ENCODE results near the gene CC2D1A.

DNA sequence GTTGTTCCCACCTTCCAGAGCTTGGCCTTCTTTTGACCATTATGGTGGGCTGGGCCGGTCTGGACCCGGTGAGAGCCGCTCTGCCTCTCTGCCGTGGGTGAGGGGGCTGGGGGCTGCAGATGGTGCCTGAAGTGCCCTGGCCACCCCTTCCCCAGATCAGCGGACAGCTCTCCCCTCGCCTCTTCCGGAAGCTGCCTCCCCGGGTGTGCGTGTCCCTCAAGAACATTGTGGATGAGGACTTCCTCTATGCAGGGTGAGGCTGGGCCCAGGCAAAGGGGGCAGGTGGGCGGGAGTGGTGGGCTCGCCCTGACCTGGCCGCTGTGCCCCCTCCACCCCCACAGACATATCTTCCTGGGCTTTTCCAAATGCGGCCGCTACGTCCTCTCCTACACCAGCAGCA, 48.2 kb downstream of the CC2D1A start:
- TF ChIP-seq, protein P1, sequence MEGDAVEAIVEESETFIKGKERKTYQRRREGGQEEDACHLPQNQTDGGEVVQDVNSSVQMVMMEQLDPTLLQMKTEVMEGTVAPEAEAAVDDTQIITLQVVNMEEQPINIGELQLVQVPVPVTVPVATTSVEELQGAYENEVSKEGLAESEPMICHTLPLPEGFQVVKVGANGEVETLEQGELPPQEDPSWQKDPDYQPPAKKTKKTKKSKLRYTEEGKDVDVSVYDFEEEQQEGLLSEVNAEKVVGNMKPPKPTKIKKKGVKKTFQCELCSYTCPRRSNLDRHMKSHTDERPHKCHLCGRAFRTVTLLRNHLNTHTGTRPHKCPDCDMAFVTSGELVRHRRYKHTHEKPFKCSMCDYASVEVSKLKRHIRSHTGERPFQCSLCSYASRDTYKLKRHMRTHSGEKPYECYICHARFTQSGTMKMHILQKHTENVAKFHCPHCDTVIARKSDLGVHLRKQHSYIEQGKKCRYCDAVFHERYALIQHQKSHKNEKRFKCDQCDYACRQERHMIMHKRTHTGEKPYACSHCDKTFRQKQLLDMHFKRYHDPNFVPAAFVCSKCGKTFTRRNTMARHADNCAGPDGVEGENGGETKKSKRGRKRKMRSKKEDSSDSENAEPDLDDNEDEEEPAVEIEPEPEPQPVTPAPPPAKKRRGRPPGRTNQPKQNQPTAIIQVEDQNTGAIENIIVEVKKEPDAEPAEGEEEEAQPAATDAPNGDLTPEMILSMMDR (IDR thresholded peaks at IDR 0.05), result no peak
- no peak for TF ChIP-seq POLR2A (IDR thresholded peaks at IDR 0.05)
